Measurements from ENCODE around the gene STXBP3.
"Not testable (repeated sequence)": the region's sequence is repeated elsewhere in the genome, so short reads cannot be mapped to it uniquely, and the experiment has no call there.

Gene STXBP3

DNA sequence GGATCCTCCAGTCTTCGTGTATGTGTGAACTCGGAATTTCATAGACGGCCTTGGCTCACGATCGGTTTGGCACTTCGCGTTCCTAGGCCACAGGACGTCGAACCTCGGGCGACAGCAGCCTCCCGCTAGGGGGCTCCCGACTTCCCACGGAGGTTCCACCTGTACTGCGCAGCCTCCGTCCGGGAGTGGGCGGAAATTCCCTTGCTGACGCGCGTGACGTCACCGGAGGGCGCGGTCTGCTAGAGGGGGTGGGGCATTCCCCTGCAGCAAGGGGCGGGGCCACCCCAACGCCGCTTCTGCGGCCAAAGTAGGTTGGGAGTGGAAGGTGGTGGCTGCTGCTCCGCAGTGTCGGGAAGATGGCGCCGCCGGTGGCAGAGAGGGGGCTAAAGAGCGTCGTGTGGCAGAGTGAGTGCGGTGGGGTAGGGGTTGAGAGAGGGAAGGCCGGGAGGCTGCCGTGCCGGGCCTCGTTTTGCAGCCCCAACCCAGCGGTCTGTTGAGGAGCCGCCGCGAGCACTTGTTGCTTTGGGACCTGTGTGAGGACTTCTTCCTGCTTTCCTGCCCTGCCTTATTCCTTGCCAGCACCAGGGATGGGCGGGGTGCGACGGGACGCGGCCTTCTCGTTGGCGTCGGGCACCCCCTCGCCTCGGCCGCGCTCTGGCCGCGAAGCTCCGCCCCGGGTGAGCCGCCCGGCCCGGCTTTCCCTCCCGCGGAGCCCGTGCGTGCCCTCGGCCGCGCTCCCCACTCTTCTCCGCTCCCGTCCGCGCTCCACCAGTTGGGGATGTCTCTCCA is at the start of gene STXBP3:
Gene STXBP3 (plus strand): TSS at position 293 of the 789 bp plus-strand sequence. CDS start 64 bp downstream, at position 357.
- H3K9me3 ChIP-seq (ENCODE audit: control insufficient read depth, insufficient read depth, low read depth, low read length): no peaks in the 10 kb centered on the region
- H3K36me3 ChIP-seq (ENCODE audit: control insufficient read depth, insufficient read depth, low read length): peaks cover 2% of the 10 kb centered on the region; the same call in 1 of the 2 replicates
- H3K9ac ChIP-seq (ENCODE audit: low read length): peak within 1 kb of the TSS; percentile 90
- peak within 1 kb of the TSS; percentile 73 for H3K27ac ChIP-seq (ENCODE audit: low read depth, low read length)
- H3K4me3 ChIP-seq (ENCODE audit: low read depth, low read length): peak within 1 kb of the TSS; percentile 86
- no peaks in the 10 kb centered on the region for H3K4me1 ChIP-seq (ENCODE audit: control insufficient read depth, insufficient read depth, low read length)
- 0 out of 2 replicates have a peak, but pooled peaks cover 2% of the 10 kb centered on the region for H3K27me3 ChIP-seq (ENCODE audit: control insufficient read depth, insufficient read depth, low read length)

DNA sequence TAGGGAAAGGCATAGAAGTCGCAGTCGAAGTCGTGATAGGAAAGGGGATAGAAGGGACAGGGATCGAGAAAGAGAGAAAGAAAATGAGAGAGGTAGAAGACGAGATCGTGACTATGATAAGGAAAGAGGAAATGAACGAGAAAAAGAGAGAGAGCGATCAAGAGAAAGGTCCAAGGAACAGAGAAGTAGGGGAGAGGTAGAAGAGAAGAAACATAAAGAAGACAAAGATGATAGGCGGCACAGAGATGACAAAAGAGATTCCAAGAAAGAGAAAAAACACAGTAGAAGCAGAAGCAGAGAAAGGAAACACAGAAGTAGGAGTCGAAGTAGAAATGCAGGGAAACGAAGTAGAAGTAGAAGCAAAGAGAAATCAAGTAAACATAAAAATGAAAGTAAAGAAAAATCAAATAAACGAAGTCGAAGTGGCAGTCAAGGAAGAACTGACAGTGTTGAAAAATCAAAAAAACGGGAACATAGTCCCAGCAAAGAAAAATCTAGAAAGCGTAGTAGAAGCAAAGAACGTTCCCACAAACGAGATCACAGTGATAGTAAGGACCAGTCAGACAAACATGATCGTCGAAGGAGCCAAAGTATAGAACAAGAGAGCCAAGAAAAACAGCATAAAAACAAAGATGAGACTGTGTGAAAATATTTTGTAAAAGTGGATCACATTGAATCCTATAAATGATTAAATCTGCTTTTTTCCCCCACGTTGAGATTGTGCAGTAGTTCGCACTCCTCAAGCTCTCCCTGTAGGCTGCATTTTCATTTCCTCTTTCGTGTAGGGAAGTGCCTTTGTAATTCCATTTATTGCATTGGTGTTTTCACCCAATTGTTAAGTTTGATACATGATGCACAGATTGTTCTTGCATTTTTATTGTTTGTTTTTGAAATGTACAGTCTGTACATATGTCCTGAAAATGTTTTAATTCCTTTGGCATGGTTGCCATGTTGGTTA is 46.8 kb upstream of the STXBP3 start:
- Histone ChIP-seq H3K9ac (ENCODE audit: low read length) (no peak overlapping the region), H3K27me3 (ENCODE audit: control insufficient read depth, insufficient read depth, low read length) (no peaks in the 10 kb centered on the region), H3K27ac (ENCODE audit: low read depth, low read length) (no peak overlapping the region), H3K36me3 (ENCODE audit: control insufficient read depth, insufficient read depth, low read length) (peaks cover 68% of the 10 kb centered on the region), H3K4me3 (ENCODE audit: low read depth, low read length) (no peak overlapping the region), H3K9me3 (ENCODE audit: control insufficient read depth, insufficient read depth, low read depth, low read length) (no peaks in the 10 kb centered on the region), H3K4me1 (ENCODE audit: control insufficient read depth, insufficient read depth, low read length) (no peaks in the 10 kb centered on the region)

DNA sequence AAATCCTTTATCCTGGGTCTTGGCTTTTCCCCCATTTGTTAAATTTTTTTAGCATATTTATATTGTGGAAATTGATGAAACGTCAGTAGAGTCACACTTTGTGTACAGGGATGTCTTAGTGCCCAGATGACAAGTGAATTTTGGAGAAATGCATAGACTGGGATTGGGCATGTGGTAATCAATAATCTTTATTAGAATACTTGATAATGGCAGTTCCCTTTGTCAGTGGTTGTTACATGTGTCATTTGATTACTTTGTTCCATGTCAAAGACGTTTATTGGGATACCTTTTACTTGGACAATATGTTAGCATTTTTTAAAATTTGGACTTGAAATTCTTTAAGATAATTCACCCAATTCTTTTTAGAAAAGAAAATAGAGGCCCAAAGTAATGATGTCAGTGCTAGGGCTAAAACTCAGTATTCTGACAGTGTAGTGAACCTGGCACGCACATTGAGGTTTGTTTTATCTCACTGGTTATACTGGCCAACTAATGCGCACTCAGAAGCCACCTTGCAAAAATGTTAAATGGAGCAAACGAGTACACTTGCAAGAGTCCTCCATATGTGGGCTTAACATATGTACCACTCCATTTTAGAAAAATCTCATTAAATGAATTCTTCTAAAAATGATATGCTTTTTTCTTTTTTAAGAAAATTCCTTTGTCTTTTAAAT is 45.2 kb upstream of the STXBP3 start:
- H3K4me3 ChIP-seq (ENCODE audit: low read depth, low read length): no peak overlapping the region
- no peak overlapping the region for H3K9ac ChIP-seq (ENCODE audit: low read length)
- H3K27me3 ChIP-seq (ENCODE audit: control insufficient read depth, insufficient read depth, low read length): no peaks in the 10 kb centered on the region
- no peak overlapping the region for H3K27ac ChIP-seq (ENCODE audit: low read depth, low read length)
- H3K36me3 ChIP-seq (ENCODE audit: control insufficient read depth, insufficient read depth, low read length): peaks cover 56% of the 10 kb centered on the region
- H3K9me3 ChIP-seq (ENCODE audit: control insufficient read depth, insufficient read depth, low read depth, low read length): no peaks in the 10 kb centered on the region
- H3K4me1 ChIP-seq (ENCODE audit: control insufficient read depth, insufficient read depth, low read length): no peaks in the 10 kb centered on the region

DNA sequence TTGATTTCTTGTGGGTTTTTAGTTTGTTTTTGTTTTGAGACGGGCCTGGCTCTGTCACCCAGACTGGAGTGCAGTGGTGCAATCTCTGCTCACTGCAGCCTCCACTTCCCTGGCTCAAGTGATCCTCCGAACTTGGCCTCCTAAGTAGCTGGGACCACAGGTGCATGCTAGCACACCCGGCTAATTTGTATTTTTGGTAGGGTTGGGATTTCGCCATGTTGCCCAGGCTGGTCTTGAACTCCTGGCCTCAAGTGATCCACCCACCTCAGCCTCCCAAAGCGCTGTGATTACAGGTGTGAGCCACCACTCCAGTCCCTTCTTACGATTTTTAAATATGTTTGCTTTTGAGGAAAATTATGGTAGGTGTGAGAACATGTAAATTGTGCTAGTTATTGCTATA is 44.4 kb upstream of the STXBP3 start:
- H3K36me3 ChIP-seq (ENCODE audit: control insufficient read depth, insufficient read depth, low read length): peaks cover 48% of the 10 kb centered on the region
- not testable (repeated sequence) for H3K27ac ChIP-seq (ENCODE audit: low read depth, low read length); H3K27me3 ChIP-seq (ENCODE audit: control insufficient read depth, insufficient read depth, low read length); H3K9me3 ChIP-seq (ENCODE audit: control insufficient read depth, insufficient read depth, low read depth, low read length); H3K4me3 ChIP-seq (ENCODE audit: low read depth, low read length); H3K4me1 ChIP-seq (ENCODE audit: control insufficient read depth, insufficient read depth, low read length); H3K9ac ChIP-seq (ENCODE audit: low read length)

DNA sequence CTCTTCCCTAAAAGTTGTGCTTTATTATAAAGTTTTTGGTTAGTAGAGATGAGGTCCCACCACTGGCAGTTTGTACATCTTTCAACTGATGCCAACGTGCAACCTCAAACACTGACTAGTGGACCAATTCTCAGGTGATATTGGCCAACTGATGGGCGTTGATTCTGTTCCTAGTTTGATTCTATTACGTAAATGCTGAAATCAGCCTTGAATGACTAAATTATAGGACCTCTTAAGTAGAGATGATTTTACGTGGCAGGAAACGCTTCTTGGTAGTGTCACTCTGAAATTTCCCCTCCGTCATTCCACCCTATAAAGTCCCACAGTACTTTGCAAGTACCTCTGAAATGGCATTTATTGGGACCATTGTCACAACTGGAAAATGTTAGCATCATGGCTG is 42.5 kb upstream of the STXBP3 start:
- H3K9ac ChIP-seq (ENCODE audit: low read length): no peak overlapping the region
- H3K4me1 ChIP-seq (ENCODE audit: control insufficient read depth, insufficient read depth, low read length): no peaks in the 10 kb centered on the region
- no peaks in the 10 kb centered on the region for H3K9me3 ChIP-seq (ENCODE audit: control insufficient read depth, insufficient read depth, low read depth, low read length)
- H3K27ac ChIP-seq (ENCODE audit: low read depth, low read length): no peak overlapping the region
- H3K4me3 ChIP-seq (ENCODE audit: low read depth, low read length): no peak overlapping the region
- peaks cover 30% of the 10 kb centered on the region for H3K36me3 ChIP-seq (ENCODE audit: control insufficient read depth, insufficient read depth, low read length)
- H3K27me3 ChIP-seq (ENCODE audit: control insufficient read depth, insufficient read depth, low read length): no peaks in the 10 kb centered on the region

DNA sequence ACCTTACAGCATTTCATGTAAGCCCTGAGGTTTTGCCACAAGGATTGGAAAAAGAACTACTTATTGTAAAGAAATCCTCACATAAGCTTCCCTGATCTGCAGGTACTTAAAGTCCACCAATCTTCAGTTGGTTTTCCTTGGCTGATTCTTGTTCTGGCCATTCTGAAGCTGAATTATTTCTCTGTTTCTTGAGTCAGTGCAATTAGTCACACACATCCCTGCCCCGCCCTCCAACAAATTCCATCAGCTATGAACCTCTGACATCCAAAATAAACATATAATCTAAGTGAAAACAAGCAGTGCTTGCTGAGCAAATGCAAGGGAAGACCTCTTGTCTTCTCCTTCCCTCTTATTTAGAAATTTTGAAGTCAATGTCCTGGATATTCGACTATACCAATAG is 42.0 kb upstream of the STXBP3 start:
- no peak overlapping the region for H3K27ac ChIP-seq (ENCODE audit: low read depth, low read length)

DNA sequence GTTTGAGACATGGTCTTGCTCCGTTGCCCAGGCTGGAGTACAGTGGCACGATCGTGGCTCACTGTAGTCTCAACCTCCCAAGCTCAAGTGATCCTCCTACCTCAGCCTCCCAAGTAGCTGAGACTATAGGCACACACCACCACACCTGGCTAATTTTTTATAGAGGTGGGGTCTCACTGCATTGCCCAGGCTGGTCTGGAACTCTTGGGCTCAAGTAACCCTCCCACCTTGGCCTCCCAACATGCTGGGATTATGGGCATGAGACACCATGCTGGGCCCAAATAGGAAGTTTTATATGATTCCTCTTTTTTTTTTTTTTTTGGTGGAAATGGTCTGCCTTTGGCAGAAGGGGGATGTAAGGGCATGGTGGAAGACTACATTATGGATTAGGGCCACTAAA is 39.8 kb upstream of the STXBP3 start:
- Histone ChIP-seq H3K9me3 (ENCODE audit: control insufficient read depth, insufficient read depth, low read depth, low read length) (no peaks in the 10 kb centered on the region), H3K27me3 (ENCODE audit: control insufficient read depth, insufficient read depth, low read length) (no peaks in the 10 kb centered on the region), H3K9ac (ENCODE audit: low read length) (no peak overlapping the region), H3K27ac (ENCODE audit: low read depth, low read length) (no peak overlapping the region), H3K36me3 (ENCODE audit: control insufficient read depth, insufficient read depth, low read length) (peaks cover 3% of the 10 kb centered on the region), H3K4me3 (ENCODE audit: low read depth, low read length) (no peak overlapping the region), H3K4me1 (ENCODE audit: control insufficient read depth, insufficient read depth, low read length) (no peaks in the 10 kb centered on the region)

More for the DNA sequence above, 42.0 kb upstream of the STXBP3 start:
- Histone ChIP-seq H3K4me1 (ENCODE audit: control insufficient read depth, insufficient read depth, low read length) (no peaks in the 10 kb centered on the region), H3K9me3 (ENCODE audit: control insufficient read depth, insufficient read depth, low read depth, low read length) (no peaks in the 10 kb centered on the region), H3K36me3 (ENCODE audit: control insufficient read depth, insufficient read depth, low read length) (peaks cover 24% of the 10 kb centered on the region), H3K4me3 (ENCODE audit: low read depth, low read length) (no peak overlapping the region), H3K27me3 (ENCODE audit: control insufficient read depth, insufficient read depth, low read length) (no peaks in the 10 kb centered on the region), H3K9ac (ENCODE audit: low read length) (no peak overlapping the region)

DNA sequence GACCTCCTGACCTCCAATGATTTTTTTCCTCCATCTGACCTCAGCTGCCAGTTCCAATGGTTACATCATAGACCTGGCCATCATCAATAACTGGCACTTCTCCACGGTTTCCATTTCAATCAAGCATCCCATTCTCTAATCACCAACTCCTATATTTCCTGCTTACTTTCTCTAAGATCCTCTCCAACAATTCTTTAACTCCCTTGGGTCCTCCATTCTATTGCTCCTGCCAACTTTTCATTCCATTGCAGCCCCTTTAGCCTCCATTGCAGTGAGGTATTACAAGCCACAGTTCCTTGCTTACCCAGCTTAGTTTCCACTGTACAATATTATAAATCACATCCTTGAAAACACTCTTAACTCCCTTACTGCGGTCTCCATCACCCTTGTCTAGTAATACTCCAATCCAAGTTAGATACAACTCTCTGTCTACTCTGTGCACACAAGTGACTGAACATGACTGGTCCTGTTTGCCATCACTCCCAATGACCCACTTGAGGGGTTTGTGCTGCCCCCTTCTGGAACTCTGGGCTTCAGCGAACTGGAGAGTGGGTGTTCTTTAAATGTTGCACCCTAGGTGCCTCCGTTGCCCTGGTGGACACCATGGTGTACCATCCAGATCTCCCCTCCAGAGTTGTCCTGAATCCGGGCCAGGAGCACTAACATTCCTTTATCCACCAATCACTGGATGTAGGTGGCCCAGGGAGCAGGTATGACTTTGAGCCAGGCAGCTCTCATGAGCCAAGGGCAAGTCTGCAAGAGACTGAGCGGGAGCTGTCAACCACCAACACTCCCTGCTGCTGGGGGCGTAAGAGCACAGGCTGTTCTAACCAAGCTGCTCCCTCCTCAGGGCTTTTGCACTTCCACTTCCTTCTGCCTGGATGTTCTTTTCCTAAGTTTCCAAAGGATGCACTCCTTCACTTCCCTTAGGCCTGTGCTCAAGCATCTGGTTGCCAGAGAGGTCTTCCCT is 37.5 kb upstream of the STXBP3 start:
- no peak overlapping the region for H3K27ac ChIP-seq (ENCODE audit: low read depth, low read length)
- no peak overlapping the region for H3K4me3 ChIP-seq (ENCODE audit: low read depth, low read length)
- no peaks in the 10 kb centered on the region for H3K4me1 ChIP-seq (ENCODE audit: control insufficient read depth, insufficient read depth, low read length)
- no peaks in the 10 kb centered on the region for H3K36me3 ChIP-seq (ENCODE audit: control insufficient read depth, insufficient read depth, low read length)
- no peak overlapping the region for H3K9ac ChIP-seq (ENCODE audit: low read length)
- no peaks in the 10 kb centered on the region for H3K9me3 ChIP-seq (ENCODE audit: control insufficient read depth, insufficient read depth, low read depth, low read length)
- H3K27me3 ChIP-seq (ENCODE audit: control insufficient read depth, insufficient read depth, low read length): no peaks in the 10 kb centered on the region

- Histone ChIP-seq H3K4me3 (ENCODE audit: low read depth, low read length) (no peak within 1 kb of the TSS), H3K9me3 (ENCODE audit: control insufficient read depth, insufficient read depth, low read depth, low read length) (no peaks in the 10 kb centered on the region), H3K9ac (ENCODE audit: low read length) (no peak within 1 kb of the TSS), H3K36me3 (ENCODE audit: control insufficient read depth, insufficient read depth, low read length) (no peaks in the 10 kb centered on the region), H3K27ac (ENCODE audit: low read depth, low read length) (no peak within 1 kb of the TSS), H3K4me1 (ENCODE audit: control insufficient read depth, insufficient read depth, low read length) (peaks cover 9% of the 10 kb centered on the region; the same call in 1 of the 2 replicates), H3K27me3 (ENCODE audit: control insufficient read depth, insufficient read depth, low read length) (no peaks in the 10 kb centered on the region)
Observed at GRCh38 chr1:108712606-108713150, 33.8 kb upstream of the STXBP3 start, which contains the start of gene FNDC7. Gene FNDC7, plus strand, starts transcription at chr1:108712908. Its CDS starts 26 bp downstream, at chr1:108712934.

DNA sequence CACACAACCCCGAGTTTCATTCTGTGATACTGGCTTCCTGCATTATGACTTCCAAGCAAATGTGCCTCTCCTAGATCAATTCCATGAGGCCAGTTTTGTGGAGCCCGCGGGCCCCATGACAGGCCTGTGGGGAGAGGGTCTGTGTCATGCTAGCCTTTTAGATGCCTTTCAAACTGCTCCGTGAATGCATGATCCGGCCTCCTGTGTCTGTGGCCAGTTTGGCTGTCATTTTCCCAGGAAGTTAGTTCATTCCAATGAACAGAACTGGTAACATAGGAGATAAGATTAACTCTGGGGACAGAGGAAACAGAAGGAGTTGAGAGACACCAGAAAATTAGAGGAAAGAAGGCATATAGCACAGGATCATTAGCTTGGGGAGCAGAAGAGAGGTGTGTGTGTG is 30.5 kb upstream of the STXBP3 start:
- H3K4me3 ChIP-seq (ENCODE audit: low read depth, low read length): no peak overlapping the region
- no peaks in the 10 kb centered on the region for H3K27me3 ChIP-seq (ENCODE audit: control insufficient read depth, insufficient read depth, low read length)
- H3K4me1 ChIP-seq (ENCODE audit: control insufficient read depth, insufficient read depth, low read length): peaks cover 35% of the 10 kb centered on the region
- H3K27ac ChIP-seq (ENCODE audit: low read depth, low read length): no peak overlapping the region
- H3K9me3 ChIP-seq (ENCODE audit: control insufficient read depth, insufficient read depth, low read depth, low read length): no peaks in the 10 kb centered on the region
- no peaks in the 10 kb centered on the region for H3K36me3 ChIP-seq (ENCODE audit: control insufficient read depth, insufficient read depth, low read length)
- no peak overlapping the region for H3K9ac ChIP-seq (ENCODE audit: low read length)

Measured in HUES6 (cell line).